ENCODE data around the gene CARMIL1. TPM values are rescaled to one million over a fixed set of nuclear protein-coding genes. Genes with fewer than 3 reads are reported as not detected.

The CARMIL1 gene
- total RNA-seq, 2 experiments from 2014 or later = 3.9 to 4.7 TPM

GRCh38 chr6:25535632-25536225, 256.6 kb downstream of the CARMIL1 start:
- H3K4me1 ChIP-seq (ENCODE audit: insufficient read depth, low read length) = no peaks in the 10 kb centered on the region
- H3K4me3 ChIP-seq (ENCODE audit: low read length) = no peak overlapping the region
- intact Hi-C loops (cut with DNase I, micrococcal nuclease) = no loop called here
- H3K9me3 ChIP-seq (ENCODE audit: control insufficient read depth in 1 of 2, insufficient read depth in 1 of 2, low read length in 2 of 2) = no peaks in the 10 kb centered on the region
- CTCF ChIA-PET = no interaction called here
- no peak overlapping the region for H3K27ac ChIP-seq (ENCODE audit: low read depth in 1 of 2, low read length in 2 of 2)
- ATAC-seq (ENCODE audit: poor library complexity) (no peak), DNase-seq (no peak)
- TF ChIP-seq, protein P1, sequence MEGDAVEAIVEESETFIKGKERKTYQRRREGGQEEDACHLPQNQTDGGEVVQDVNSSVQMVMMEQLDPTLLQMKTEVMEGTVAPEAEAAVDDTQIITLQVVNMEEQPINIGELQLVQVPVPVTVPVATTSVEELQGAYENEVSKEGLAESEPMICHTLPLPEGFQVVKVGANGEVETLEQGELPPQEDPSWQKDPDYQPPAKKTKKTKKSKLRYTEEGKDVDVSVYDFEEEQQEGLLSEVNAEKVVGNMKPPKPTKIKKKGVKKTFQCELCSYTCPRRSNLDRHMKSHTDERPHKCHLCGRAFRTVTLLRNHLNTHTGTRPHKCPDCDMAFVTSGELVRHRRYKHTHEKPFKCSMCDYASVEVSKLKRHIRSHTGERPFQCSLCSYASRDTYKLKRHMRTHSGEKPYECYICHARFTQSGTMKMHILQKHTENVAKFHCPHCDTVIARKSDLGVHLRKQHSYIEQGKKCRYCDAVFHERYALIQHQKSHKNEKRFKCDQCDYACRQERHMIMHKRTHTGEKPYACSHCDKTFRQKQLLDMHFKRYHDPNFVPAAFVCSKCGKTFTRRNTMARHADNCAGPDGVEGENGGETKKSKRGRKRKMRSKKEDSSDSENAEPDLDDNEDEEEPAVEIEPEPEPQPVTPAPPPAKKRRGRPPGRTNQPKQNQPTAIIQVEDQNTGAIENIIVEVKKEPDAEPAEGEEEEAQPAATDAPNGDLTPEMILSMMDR (IDR thresholded peaks at IDR 0.05) = no peak
- POLR2A ChIA-PET = no interaction called here
- H3K36me3 ChIP-seq (ENCODE audit: insufficient read depth, low read length) = no peaks in the 10 kb centered on the region
- Mint-ChIP-seq H3K4me1 (ENCODE audit: low read depth) (no peaks in the 10 kb centered on the region), H3K27ac (no peak overlapping the region), H3K36me3 (ENCODE audit: low read depth) (peaks cover 69% of the 10 kb centered on the region), H3K27me3 (no peaks in the 10 kb centered on the region), H3K4me3 (no peak overlapping the region), H3K9me3 (no peaks in the 10 kb centered on the region)
- H3K27me3 ChIP-seq (ENCODE audit: control insufficient read depth in 1 of 2, insufficient read depth in 2 of 2, low read length in 2 of 2) = no peaks in the 10 kb centered on the region

GRCh38 chr6:25536781-25537180, 257.6 kb downstream of the CARMIL1 start:
- TF ChIP-seq, protein P1 (IDR thresholded peaks at IDR 0.05) = no peak
- CTCF ChIA-PET = no interaction called here
- no peaks in the 10 kb centered on the region for H3K9me3 Mint-ChIP-seq

DNA sequence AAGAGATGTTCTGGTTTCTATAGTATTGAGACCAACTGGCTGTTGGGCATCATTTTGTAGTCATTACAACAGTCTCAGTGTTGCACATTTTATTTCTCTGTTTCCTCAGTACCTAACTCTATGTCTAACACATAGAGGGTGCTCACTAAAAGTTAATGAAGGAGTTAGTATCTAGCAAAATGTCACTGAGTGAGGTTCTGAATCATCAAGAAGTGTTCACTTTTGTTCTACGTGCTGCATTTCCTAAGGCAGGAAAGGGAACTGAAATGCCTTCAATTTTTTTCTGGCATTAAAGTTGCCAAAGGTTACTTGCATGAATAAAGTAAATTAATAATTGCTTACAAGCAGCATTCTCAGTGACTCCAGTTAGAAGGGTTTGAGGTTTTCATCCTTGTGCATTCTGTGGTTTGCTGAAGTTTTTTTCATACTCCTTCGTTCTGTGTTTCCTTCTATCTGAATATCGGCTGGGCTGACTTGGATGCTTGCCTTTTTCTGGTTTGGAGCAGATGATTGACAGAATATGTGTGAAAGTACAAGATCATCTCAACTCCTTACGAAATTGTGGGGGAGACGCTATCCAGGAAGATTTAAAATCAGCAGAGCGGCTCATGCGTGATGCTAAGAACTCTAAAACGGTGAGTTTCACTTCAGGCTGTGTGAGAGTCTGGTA, 258.3 kb downstream of the CARMIL1 start:
- no peak overlapping the region for H3K4me3 ChIP-seq (ENCODE audit: low read length)
- no peaks in the 10 kb centered on the region for H3K36me3 ChIP-seq (ENCODE audit: insufficient read depth, low read length)
- intact Hi-C loops (cut with DNase I, micrococcal nuclease) = no loop called here
- CTCF ChIA-PET = no interaction called here
- no peak for DNase-seq
- no peaks in the 10 kb centered on the region for H3K4me1 Mint-ChIP-seq (ENCODE audit: low read depth)
- peaks cover 69% of the 10 kb centered on the region for H3K36me3 Mint-ChIP-seq (ENCODE audit: low read depth)
- H3K27ac ChIP-seq (ENCODE audit: low read depth in 1 of 2, low read length in 2 of 2) = no peak overlapping the region
- no peak overlapping the region for H3K27ac Mint-ChIP-seq
- TF ChIP-seq, protein P1 (IDR thresholded peaks at IDR 0.05) = no peak
- no peaks in the 10 kb centered on the region for H3K4me1 ChIP-seq (ENCODE audit: insufficient read depth, low read length)
- no peaks in the 10 kb centered on the region for H3K27me3 Mint-ChIP-seq
- H3K9me3 ChIP-seq (ENCODE audit: control insufficient read depth in 1 of 2, insufficient read depth in 1 of 2, low read length in 2 of 2) = no peaks in the 10 kb centered on the region
- H3K9me3 Mint-ChIP-seq = no peaks in the 10 kb centered on the region
- no peak for ATAC-seq (ENCODE audit: poor library complexity)
- no peak overlapping the region for H3K4me3 Mint-ChIP-seq
- H3K27me3 ChIP-seq (ENCODE audit: control insufficient read depth in 1 of 2, insufficient read depth in 2 of 2, low read length in 2 of 2) = no peaks in the 10 kb centered on the region
- POLR2A ChIA-PET = no interaction called here

More at GRCh38 chr6:25536781-25537180, 257.6 kb downstream of the CARMIL1 start:
- Histone ChIP-seq H3K27me3 (ENCODE audit: control insufficient read depth in 1 of 2, insufficient read depth in 2 of 2, low read length in 2 of 2) (no peaks in the 10 kb centered on the region), H3K36me3 (ENCODE audit: insufficient read depth, low read length) (no peaks in the 10 kb centered on the region), H3K4me3 (ENCODE audit: low read length) (no peak overlapping the region), H3K27ac (ENCODE audit: low read depth in 1 of 2, low read length in 2 of 2) (no peak overlapping the region), H3K9me3 (ENCODE audit: control insufficient read depth in 1 of 2, insufficient read depth in 1 of 2, low read length in 2 of 2) (no peaks in the 10 kb centered on the region), H3K4me1 (ENCODE audit: insufficient read depth, low read length) (no peaks in the 10 kb centered on the region)
- Mint-ChIP-seq H3K27me3 (no peaks in the 10 kb centered on the region), H3K27ac (no peak overlapping the region), H3K36me3 (ENCODE audit: low read depth) (peaks cover 73% of the 10 kb centered on the region), H3K4me3 (no peak overlapping the region), H3K4me1 (ENCODE audit: low read depth) (no peaks in the 10 kb centered on the region)
- POLR2A ChIA-PET = no interaction called here
- no peak for ATAC-seq (ENCODE audit: poor library complexity)
- DNase-seq = no peak
- intact Hi-C loops (cut with DNase I, micrococcal nuclease) = no loop called here

All from CD4-positive, alpha-beta T cell (primary cell).